HL-60 (cell line): ENCODE results near the gene PACSIN1.

Experiments
- GABPA ChIP-seq: IDR thresholded peaks from 2 replicates; pipeline ENCODE4 v1.6.1; 2012; ENCODE audit warnings: low read depth
- TF ChIP-seq, protein P1 (sequence below): IDR thresholded peaks from one replicate; pipeline ENCODE4 v1.5.1; 2011; ENCODE audit warnings: low read length, control low read depth, inconsistent platforms; ENCODE audit not compliant: insufficient read depth

DNA sequence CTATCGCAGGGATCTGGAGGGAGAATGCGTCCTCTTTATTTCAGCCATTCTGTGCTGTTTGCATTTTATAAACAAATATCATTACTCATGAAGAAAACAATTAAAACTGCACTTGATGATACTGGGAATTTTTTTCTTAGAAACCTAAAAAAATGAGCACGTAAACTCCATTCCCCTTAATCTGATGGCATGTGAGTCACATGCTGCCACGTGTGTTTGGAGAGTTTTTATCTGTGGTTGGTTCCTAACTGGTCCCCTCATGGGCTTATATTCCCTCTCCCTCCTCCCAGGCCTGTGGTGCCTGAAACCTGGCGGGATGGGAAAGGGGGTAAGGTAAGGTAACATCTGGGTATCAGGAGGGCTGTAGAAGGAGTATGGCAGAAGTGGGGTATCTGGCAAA, 6.5 kb downstream of the PACSIN1 start:
- TF ChIP-seq, protein P1, sequence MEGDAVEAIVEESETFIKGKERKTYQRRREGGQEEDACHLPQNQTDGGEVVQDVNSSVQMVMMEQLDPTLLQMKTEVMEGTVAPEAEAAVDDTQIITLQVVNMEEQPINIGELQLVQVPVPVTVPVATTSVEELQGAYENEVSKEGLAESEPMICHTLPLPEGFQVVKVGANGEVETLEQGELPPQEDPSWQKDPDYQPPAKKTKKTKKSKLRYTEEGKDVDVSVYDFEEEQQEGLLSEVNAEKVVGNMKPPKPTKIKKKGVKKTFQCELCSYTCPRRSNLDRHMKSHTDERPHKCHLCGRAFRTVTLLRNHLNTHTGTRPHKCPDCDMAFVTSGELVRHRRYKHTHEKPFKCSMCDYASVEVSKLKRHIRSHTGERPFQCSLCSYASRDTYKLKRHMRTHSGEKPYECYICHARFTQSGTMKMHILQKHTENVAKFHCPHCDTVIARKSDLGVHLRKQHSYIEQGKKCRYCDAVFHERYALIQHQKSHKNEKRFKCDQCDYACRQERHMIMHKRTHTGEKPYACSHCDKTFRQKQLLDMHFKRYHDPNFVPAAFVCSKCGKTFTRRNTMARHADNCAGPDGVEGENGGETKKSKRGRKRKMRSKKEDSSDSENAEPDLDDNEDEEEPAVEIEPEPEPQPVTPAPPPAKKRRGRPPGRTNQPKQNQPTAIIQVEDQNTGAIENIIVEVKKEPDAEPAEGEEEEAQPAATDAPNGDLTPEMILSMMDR: no peak
- no peak for TF ChIP-seq GABPA
